IPS-20b (cell line): ENCODE results near the gene CST6.
A peak's percentile ranks its signal among the peaks of the same experiment; 100 is the strongest.
"Not testable (repeated sequence)": the region's sequence is repeated elsewhere in the genome, so short reads cannot be mapped to it uniquely, and the experiment has no call there.

Experiments
- H3K27ac ChIP-seq: one replicate; pipeline ENCODE4 v1.5.1; 2013; ENCODE audit warnings: low read length
- H3K27me3 ChIP-seq: 2 replicates; pipeline ENCODE4 v1.6.1; 2013; ENCODE audit warnings: mild to moderate bottlenecking, low read length, inconsistent platforms; ENCODE audit not compliant: insufficient read depth
- H3K36me3 ChIP-seq: 2 replicates; pipeline ENCODE4 v1.6.1; 2013; ENCODE audit warnings: low read depth, mild to moderate bottlenecking, inconsistent platforms, low read length, moderate library complexity; ENCODE audit not compliant: insufficient read depth
- H3K4me1 ChIP-seq: 2 replicates; pipeline ENCODE4 v1.6.1; 2013; ENCODE audit warnings: mild to moderate bottlenecking, control low read depth, inconsistent platforms, low read length, moderate library complexity; ENCODE audit not compliant: insufficient read depth
- H3K4me3 ChIP-seq: 2 replicates; pipeline ENCODE4 v1.5.1; 2013; ENCODE audit warnings: mild to moderate bottlenecking, low read length, inconsistent platforms
- H3K9ac ChIP-seq: 2 replicates; pipeline ENCODE4 v1.6.1; 2013; ENCODE audit warnings: low read depth, mild to moderate bottlenecking, inconsistent platforms, low read length, moderate library complexity
- H3K9me3 ChIP-seq: 2 replicates; pipeline ENCODE4 v1.6.1; 2013; ENCODE audit warnings: mild to moderate bottlenecking, low read depth, low read length, inconsistent platforms; ENCODE audit not compliant: insufficient read depth

CST6 gene

GRCh38 chr11:66022401-66023185, 10.8 kb downstream of the CST6 start:
- peaks cover 27% of the 10 kb centered on the region for H3K27me3 ChIP-seq
- no peak overlapping the region for H3K9ac ChIP-seq
- no peaks in the 10 kb centered on the region for H3K9me3 ChIP-seq
- no peaks in the 10 kb centered on the region for H3K4me1 ChIP-seq
- H3K36me3 ChIP-seq, result no peaks in the 10 kb centered on the region
- peak overlapping the region; percentile 34; the same call in 1 of the 2 replicates for H3K4me3 ChIP-seq
- no peak overlapping the region for H3K27ac ChIP-seq

DNA sequence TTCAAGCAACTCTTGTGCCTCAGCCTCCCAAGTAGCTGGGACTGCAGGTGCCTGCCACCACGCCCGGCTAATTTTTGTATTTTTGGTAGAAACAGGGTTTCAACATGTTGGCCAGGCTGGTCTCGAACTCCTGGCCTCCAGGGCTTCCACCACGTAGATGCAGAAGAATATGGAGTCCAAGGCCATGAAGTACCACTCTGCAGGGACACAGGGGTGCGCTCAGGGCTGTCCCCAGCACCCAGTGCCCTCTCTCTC, 11.3 kb downstream of the CST6 start:
- not testable (repeated sequence) for H3K4me3 ChIP-seq

GRCh38 chr11:66026017-66026529, 14.3 kb downstream of the CST6 start, which contains the start of gene CATSPER1:
TSS of gene CATSPER1 (minus strand) at chr11:66026479. CDS start at chr11:66026379, 100 bp downstream.
- Histone ChIP-seq H3K9ac (no peak within 1 kb of the TSS), H3K27ac (no peak within 1 kb of the TSS), H3K9me3 (no peaks in the 10 kb centered on the region), H3K4me1 (no peaks in the 10 kb centered on the region), H3K4me3 (no peak within 1 kb of the TSS), H3K36me3 (no peaks in the 10 kb centered on the region), H3K27me3 (peaks cover 26% of the 10 kb centered on the region)

More for the DNA sequence above, 11.3 kb downstream of the CST6 start:
- not testable (repeated sequence) for H3K9ac ChIP-seq, H3K9me3 ChIP-seq, H3K36me3 ChIP-seq, H3K4me1 ChIP-seq, H3K27ac ChIP-seq
- peaks cover 27% of the 10 kb centered on the region for H3K27me3 ChIP-seq

DNA sequence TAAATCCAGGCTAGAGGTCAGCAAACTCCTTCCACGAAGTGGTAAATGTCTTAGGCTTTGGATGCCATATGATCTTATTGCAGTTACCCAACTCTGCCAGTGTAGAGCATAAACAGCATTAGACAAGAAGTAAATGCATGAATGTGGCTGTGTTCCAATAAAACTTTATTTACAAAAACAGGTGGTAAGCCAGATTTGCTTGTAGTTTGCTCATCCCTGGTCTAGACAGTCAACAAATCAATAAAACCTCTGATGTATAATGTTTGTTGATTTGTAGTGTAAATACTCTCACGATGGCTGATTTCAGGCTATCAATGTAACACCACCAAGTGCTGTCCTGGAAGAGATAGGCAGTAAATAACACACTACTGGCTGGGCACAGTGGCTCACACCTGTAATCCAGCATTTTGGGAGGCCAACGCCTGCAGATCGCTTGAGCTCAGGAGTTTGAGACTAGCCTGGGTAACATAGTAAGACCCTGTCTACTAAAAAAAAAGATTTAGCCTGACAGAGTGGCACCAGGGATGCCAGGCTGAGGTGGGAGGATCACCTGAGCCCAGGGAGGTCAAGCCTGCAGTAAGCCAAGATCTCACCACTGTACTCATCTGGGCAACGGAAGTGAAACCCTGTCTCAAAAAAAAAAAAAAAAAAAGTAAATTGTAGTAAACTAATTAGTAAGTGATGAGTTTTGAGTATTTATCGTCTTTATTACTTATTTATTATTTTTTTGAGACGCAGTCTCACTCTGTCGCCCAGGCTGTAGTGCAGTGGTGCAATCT, 21.3 kb downstream of the CST6 start:
- Histone ChIP-seq H3K9ac (no peak overlapping the region), H3K4me3 (no peak overlapping the region), H3K9me3 (peaks cover 9% of the 10 kb centered on the region; the same call in 1 of the 2 replicates), H3K4me1 (no peaks in the 10 kb centered on the region), H3K27ac (no peak overlapping the region), H3K36me3 (no peaks in the 10 kb centered on the region), H3K27me3 (no peaks in the 10 kb centered on the region)

- H3K9ac ChIP-seq, result no peak overlapping the region
Measured at GRCh38 chr11:66035653-66036333, 24.0 kb downstream of the CST6 start.

GRCh38 chr11:66036334-66036710, 24.5 kb downstream of the CST6 start:
- peaks cover 9% of the 10 kb centered on the region; the same call in 1 of the 2 replicates for H3K9me3 ChIP-seq

More at GRCh38 chr11:66035653-66036333, 24.0 kb downstream of the CST6 start:
- H3K27ac ChIP-seq, result no peak overlapping the region
- H3K27me3 ChIP-seq, result no peaks in the 10 kb centered on the region
- H3K36me3 ChIP-seq, result no peaks in the 10 kb centered on the region; the same call in 1 of the 2 replicates
- peaks cover 9% of the 10 kb centered on the region; the same call in 1 of the 2 replicates for H3K9me3 ChIP-seq
- H3K4me3 ChIP-seq, result no peak overlapping the region
- no peaks in the 10 kb centered on the region for H3K4me1 ChIP-seq

DNA sequence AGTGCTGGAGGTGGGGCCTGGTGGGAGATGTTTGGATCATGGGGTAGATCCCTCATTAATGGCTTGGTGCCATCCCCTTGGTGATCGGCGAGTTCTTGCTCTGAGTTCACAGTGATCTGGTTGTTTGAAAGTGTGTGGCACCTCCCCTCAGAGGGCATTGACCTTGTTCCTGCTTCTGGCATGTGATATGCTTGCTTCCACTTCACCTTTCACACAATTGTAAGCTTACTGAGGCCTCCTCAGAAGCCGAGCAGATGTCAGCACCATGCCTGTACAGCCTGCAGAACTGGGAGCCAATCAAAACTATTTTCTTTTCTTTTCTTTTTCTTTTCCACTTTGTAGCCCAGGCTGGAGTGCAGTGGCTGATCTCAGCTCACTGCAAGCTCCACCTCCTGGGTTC, 25.5 kb downstream of the CST6 start:
- Histone ChIP-seq H3K4me1 (no peaks in the 10 kb centered on the region), H3K4me3 (no peak overlapping the region), H3K9ac (no peak overlapping the region), H3K27ac (no peak overlapping the region), H3K27me3 (no peaks in the 10 kb centered on the region), H3K36me3 (peaks cover 12% of the 10 kb centered on the region; the same call in 1 of the 2 replicates), H3K9me3 (peaks cover 9% of the 10 kb centered on the region; the same call in 1 of the 2 replicates)

More at GRCh38 chr11:66036334-66036710, 24.5 kb downstream of the CST6 start:
- Histone ChIP-seq H3K36me3 (peaks cover 4% of the 10 kb centered on the region; the same call in 1 of the 2 replicates), H3K4me3 (no peak overlapping the region), H3K27ac (no peak overlapping the region), H3K27me3 (no peaks in the 10 kb centered on the region), H3K4me1 (no peaks in the 10 kb centered on the region), H3K9ac (no peak overlapping the region)

- Histone ChIP-seq H3K4me3 (no peak overlapping the region), H3K27me3 (no peaks in the 10 kb centered on the region), H3K9ac (no peak overlapping the region), H3K9me3 (peaks cover 9% of the 10 kb centered on the region; the same call in 1 of the 2 replicates), H3K27ac (no peak overlapping the region), H3K36me3 (peaks cover 28% of the 10 kb centered on the region; the same call in 1 of the 2 replicates), H3K4me1 (no peaks in the 10 kb centered on the region)
Measured at GRCh38 chr11:66039765-66040164, 28.0 kb downstream of the CST6 start.

GRCh38 chr11:66042227-66042995, 30.6 kb downstream of the CST6 start:
- Histone ChIP-seq H3K4me1 (no peaks in the 10 kb centered on the region), H3K27me3 (no peaks in the 10 kb centered on the region), H3K9me3 (no peaks in the 10 kb centered on the region), H3K4me3 (no peak overlapping the region), H3K36me3 (peaks cover 30% of the 10 kb centered on the region; the same call in 1 of the 2 replicates), H3K27ac (no peak overlapping the region), H3K9ac (no peak overlapping the region)

DNA sequence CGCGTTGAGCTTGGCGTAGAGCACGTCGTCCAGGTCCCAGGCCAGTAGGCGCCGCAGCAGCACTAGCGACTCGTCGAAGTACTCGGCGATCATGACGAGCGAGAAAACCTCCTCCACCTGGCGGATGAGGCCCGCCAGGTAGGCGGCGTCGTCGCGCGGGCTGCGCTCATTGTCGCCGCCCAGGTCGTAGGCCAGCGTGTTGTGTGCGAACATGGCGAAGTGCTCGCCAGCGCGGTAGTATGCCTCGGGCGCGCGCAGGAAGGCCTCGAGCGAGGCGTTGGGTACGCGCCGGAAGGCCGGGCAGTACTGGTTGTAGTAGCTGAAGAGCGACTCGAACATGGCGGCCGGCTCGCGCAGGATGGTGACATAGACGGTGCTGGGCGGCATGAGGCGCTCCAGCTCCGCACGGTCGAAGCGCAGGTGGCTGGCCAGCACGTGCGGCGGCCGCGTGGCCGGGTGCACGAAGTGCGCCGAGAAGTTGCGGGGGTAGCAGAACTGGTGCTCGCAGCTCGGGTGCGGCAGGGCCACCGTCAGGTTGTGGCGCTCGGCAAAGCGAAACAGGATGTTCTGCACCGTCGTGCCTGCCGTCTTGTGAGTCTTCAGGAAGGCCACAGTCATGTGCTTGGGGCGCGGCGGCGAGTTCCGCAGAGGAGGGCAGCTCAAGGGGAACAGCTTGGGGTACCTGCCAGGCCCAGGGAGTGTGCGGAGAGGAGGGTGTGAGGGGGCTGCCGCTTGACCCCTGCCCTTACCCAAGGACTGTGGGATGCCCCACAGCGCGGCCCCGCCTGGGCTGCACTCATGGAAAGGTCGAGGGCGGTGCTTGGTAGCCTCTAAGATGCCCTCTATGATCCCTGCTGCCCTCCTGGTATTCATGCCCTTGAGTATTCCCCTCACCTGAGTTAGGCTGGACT, 31.4 kb downstream of the CST6 start:
- no peak overlapping the region for H3K9ac ChIP-seq
- H3K4me1 ChIP-seq, result no peaks in the 10 kb centered on the region; the same call in 1 of the 2 replicates
- H3K27ac ChIP-seq, result no peak overlapping the region
- H3K36me3 ChIP-seq, result peaks cover 30% of the 10 kb centered on the region; the same call in 1 of the 2 replicates
- H3K9me3 ChIP-seq, result no peaks in the 10 kb centered on the region
- H3K4me3 ChIP-seq, result no peak overlapping the region
- no peaks in the 10 kb centered on the region for H3K27me3 ChIP-seq
